B cell (primary cell): ENCODE results near the gene CD4. TPM values are rescaled to one million over a fixed set of nuclear protein-coding genes. Genes with fewer than 3 reads are reported as not detected.

Source experiments
- ATAC-seq: fragments of 200-7000 bp; cut with Tn5 transposase; one replicate; pipeline ENCODE4 v1.10.0; 2021; ENCODE audit warnings: low read depth, mild to moderate bottlenecking, moderate number of reproducible peaks, moderate library complexity
- CTCF ChIA-PET: fragments of 350-600 bp; sonication (Branson Sonifier 250); formaldehyde crosslinking; loops from one replicate; lab custom pipeline; 2021; ENCODE audit warnings: antibody characterized with exemption, inconsistent platforms; lab: Charles Lee
- POLR2A ChIA-PET: fragments of 350-600 bp; sonication (Branson Sonifier 250); formaldehyde crosslinking; loops from one replicate; lab custom pipeline; 2021; ENCODE audit warnings: antibody characterized with exemption; lab: Charles Lee
- DNase-seq: peaks from one replicate; pipeline ENCODE4 v3.0.0; 2013
- H2AFZ ChIP-seq: 2 replicates; pipeline ENCODE4 v1.6.1; 2012; ENCODE audit warnings: mild to moderate bottlenecking, low read depth, low read length; ENCODE audit not compliant: insufficient read depth, poor library complexity, severe bottlenecking
- H3K27ac ChIP-seq, 2 donors: 1 replicate in 1 of 2; 2 replicates in 1 of 2; pipeline ENCODE4 v1.5.1; 2012 to 2013; ENCODE audit warnings: low read length in 2 of 2, mild to moderate bottlenecking in 2 of 2, moderate library complexity in 1 of 2
- H3K27me3 ChIP-seq, 4 experiments: fragments of 200-600 bp in 1 of 4; sonication (generic) in 1 of 4; replicated peaks in 1 of 4; 1 replicate in 2 of 4; 2 replicates in 2 of 4; pipeline versions ENCODE4 v1.6.1 to v1.7.0; 2013 to 2016; ENCODE audit warnings: low read length in 3 of 4, mild to moderate bottlenecking in 2 of 4, mixed read lengths in 1 of 4, moderate library complexity in 1 of 4; ENCODE audit not compliant: insufficient read depth in 4 of 4, control insufficient read depth in 3 of 4; ENCODE audit errors: control extremely low read depth in 1 of 4
- H3K36me3 ChIP-seq, 2 experiments: replicated peaks in 1 of 2; 1 replicate in 1 of 2; 2 replicates in 1 of 2; pipeline versions ENCODE4 v1.6.1 to v1.7.1; 2013; ENCODE audit warnings: low read length in 1 of 2; ENCODE audit not compliant: insufficient read depth in 2 of 2, control insufficient read depth in 1 of 2; ENCODE audit errors: control extremely low read depth in 1 of 2, extremely low read depth in 1 of 2
- H3K4me1 ChIP-seq, 2 donors: fragments of 200-600 bp in 1 of 2; sonication (generic) in 1 of 2; 1 replicate in 1 of 2; 2 replicates in 1 of 2; pipeline versions ENCODE4 v1.5.1 to v1.6.1; 2013 to 2017; ENCODE audit warnings: low read length in 2 of 2; ENCODE audit not compliant: control insufficient read depth in 2 of 2, insufficient read depth in 2 of 2
- H3K4me2 ChIP-seq: replicated peaks from 2 replicates; pipeline ENCODE3; 2012; ENCODE audit warnings: mild to moderate bottlenecking, low read depth, low read length; ENCODE audit not compliant: poor library complexity, severe bottlenecking
- H3K4me3 ChIP-seq, 5 experiments: fragments of 200-600 bp in 1 of 5; sonication (generic) in 1 of 5; 1 replicate in 3 of 5; 2 replicates in 2 of 5; pipeline versions ENCODE4 v1.5.1 to v1.7.0; 2011 to 2016; ENCODE audit warnings: low read length in 4 of 5, mild to moderate bottlenecking in 4 of 5, low read depth in 2 of 5, control low read depth in 1 of 5, moderate library complexity in 1 of 5; ENCODE audit not compliant: insufficient read depth in 1 of 5; ENCODE audit errors: control extremely low read depth in 1 of 5, extremely low read depth in 1 of 5
- H3K79me2 ChIP-seq: fragments of 200-600 bp; sonication (generic); one replicate; pipeline ENCODE4 v1.6.0; 2016; ENCODE audit warnings: low read length; ENCODE audit not compliant: control insufficient read depth, insufficient read depth
- H3K9ac ChIP-seq: fragments of 200-600 bp; sonication (generic); 2 replicates; pipeline ENCODE4 v1.6.1; 2017; ENCODE audit warnings: mild to moderate bottlenecking, low read length, moderate library complexity
- H3K9me3 ChIP-seq, 3 donors: one replicate each; pipeline versions ENCODE4 v1.6.1 to v1.7.1; 2013; ENCODE audit warnings: low read length in 2 of 3; ENCODE audit not compliant: control insufficient read depth in 2 of 3, insufficient read depth in 1 of 3; ENCODE audit errors: control extremely low read depth in 1 of 3
- H4K20me1 ChIP-seq: 2 replicates; pipeline ENCODE4 v1.6.0; 2012; ENCODE audit warnings: mild to moderate bottlenecking, low read length; ENCODE audit not compliant: insufficient read depth, control insufficient read depth, poor library complexity, severe bottlenecking
- H3K27ac Mint-ChIP-seq: one replicate; pipeline ENCODE4 v1.8.0; 2021; ENCODE audit warnings: mixed read lengths
- H3K27me3 Mint-ChIP-seq: one replicate; pipeline ENCODE4 v1.8.0; 2021; ENCODE audit warnings: mixed read lengths
- H3K4me1 Mint-ChIP-seq: one replicate; pipeline ENCODE4 v1.8.0; 2021; ENCODE audit warnings: mixed read lengths
- H3K4me3 Mint-ChIP-seq: one replicate; pipeline ENCODE4 v1.8.0; 2021; ENCODE audit warnings: mixed read lengths
- H3K9me3 Mint-ChIP-seq: one replicate; pipeline ENCODE4 v1.8.0; 2022; ENCODE audit warnings: mixed read lengths; ENCODE audit not compliant: insufficient read depth
- EZH2 ChIP-seq: IDR thresholded peaks from 2 replicates; pipeline ENCODE4 v1.6.1; 2012; ENCODE audit warnings: borderline replicate concordance, low read depth, mild to moderate bottlenecking, moderate library complexity, low read length; ENCODE audit not compliant: insufficient read depth, poor library complexity, severe bottlenecking
- WGBS: methylation state at CpG from one replicate; pipeline ENCODE4 v1.1.5; 2013; ENCODE audit warnings: missing lambda C conversion rate; ENCODE audit not compliant: insufficient coverage; 5-methylcytosine and 5-hydroxymethylcytosine counted together
- intact Hi-C: fragments of 100-400 bp; cut with micrococcal nuclease; formaldehyde crosslinking; loops from one replicate; pipeline ENCODE4 v1.10.0; 2022
- polyA plus RNA-seq: library from polyadenylated mRNA; depleted of rRNA; stranded (reverse); fragments of >200 nt; gene quantifications from 2 replicates; pipeline ENCODE4 v1.2.3, GENCODE V29; 2012
- total RNA-seq, 2 donors: library from RNA; stranded (reverse); fragments of 120-200 nt in 1 of 2; gene quantifications; 1 replicate in 1 of 2; 2 replicates in 1 of 2; pipeline versions ENCODE4 v1.2.3 to v1.2.4, GENCODE V29; 2013 to 2022
- TF ChIP-seq, protein P1 (sequence below): fragments of 200-600 bp; IDR thresholded peaks from one replicate; pipeline ENCODE4 v1.8.0; 2022; ENCODE audit warnings: antibody characterized with exemption, mild to moderate bottlenecking

The CD4 gene
- total and polyA plus RNA-seq, 2 donors (not counting 1 experiment from before 2014, with no cell fraction given) = 0.49 to 2.2 TPM

- Mint-ChIP-seq H3K27me3 (no peaks in the 10 kb centered on the region), H3K27ac (peak within 1 kb of the TSS; percentile 93), H3K4me1 (peaks cover 23% of the 10 kb centered on the region), H3K4me3 (peak within 1 kb of the TSS; percentile 92), H3K9me3 (no peaks in the 10 kb centered on the region)
- DNase-seq (peak; percentile 100), ATAC-seq (peak; percentile 76)
- peak within 1 kb of the TSS; percentile 80 for H2AFZ ChIP-seq
- TF ChIP-seq EZH2 = no peak
- TF ChIP-seq, protein P1, sequence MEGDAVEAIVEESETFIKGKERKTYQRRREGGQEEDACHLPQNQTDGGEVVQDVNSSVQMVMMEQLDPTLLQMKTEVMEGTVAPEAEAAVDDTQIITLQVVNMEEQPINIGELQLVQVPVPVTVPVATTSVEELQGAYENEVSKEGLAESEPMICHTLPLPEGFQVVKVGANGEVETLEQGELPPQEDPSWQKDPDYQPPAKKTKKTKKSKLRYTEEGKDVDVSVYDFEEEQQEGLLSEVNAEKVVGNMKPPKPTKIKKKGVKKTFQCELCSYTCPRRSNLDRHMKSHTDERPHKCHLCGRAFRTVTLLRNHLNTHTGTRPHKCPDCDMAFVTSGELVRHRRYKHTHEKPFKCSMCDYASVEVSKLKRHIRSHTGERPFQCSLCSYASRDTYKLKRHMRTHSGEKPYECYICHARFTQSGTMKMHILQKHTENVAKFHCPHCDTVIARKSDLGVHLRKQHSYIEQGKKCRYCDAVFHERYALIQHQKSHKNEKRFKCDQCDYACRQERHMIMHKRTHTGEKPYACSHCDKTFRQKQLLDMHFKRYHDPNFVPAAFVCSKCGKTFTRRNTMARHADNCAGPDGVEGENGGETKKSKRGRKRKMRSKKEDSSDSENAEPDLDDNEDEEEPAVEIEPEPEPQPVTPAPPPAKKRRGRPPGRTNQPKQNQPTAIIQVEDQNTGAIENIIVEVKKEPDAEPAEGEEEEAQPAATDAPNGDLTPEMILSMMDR = no peak
- H3K36me3 ChIP-seq = peaks cover 0 to 25% of the 10 kb centered on the region in 2 experiments
- peak within 1 kb of the TSS; percentile 91 for H3K27ac ChIP-seq
- peak within 1 kb of the TSS; percentile 87 for H3K9ac ChIP-seq
- peak within 1 kb of the TSS; percentile 87 for H3K4me2 ChIP-seq
- peaks cover 5% of the 10 kb centered on the region for H4K20me1 ChIP-seq
- under 1% methylated on average over 65 of the region's 65 CpGs for WGBS
- CTCF ChIA-PET = interaction anchor here (0.8 to 6.7 kb wide), 18 partner anchors 9 to 314 kb away, joined by 3 to 136 read pairs (median 4); partner anchors contain the start of genes C1RL, COPS7A, GNB3 and MLF2
- intact Hi-C loops = loop anchor here (1.0 to 5.0 kb wide), 12 partner anchors 15 to 295 kb away; partner anchors contain the start of genes CHD4, COPS7A, IFFO1 and LPCAT3
- H3K27me3 ChIP-seq = no peaks in the 10 kb centered on the region
- H3K79me2 ChIP-seq = peaks cover 39% of the 10 kb centered on the region
- H3K4me1 ChIP-seq = peaks cover 6 to 23% of the 10 kb centered on the region in 2 donors
- no peaks in the 10 kb centered on the region for H3K9me3 ChIP-seq
- peak within 1 kb of the TSS; percentile 85 to 98 (median 92) for H3K4me3 ChIP-seq
- POLR2A ChIA-PET = interaction anchor here (0.5 to 5.3 kb wide), 22 partner anchors 9 to 382 kb away, joined by 3 to 49 read pairs (median 4); partner anchors contain the start of genes C12orf57, COPS7A, LPCAT3 and LRRC23
These were observed 62.8 kb downstream of the CD4 start, which contains the start of gene USP5 for GRCh38 chr12:6851921-6852650. Gene USP5, plus strand, starts transcription at chr12:6852150. Its CDS starts 30 bp downstream, at chr12:6852180.
